Natural killer cell treated with Interleukin-12 subunit alpha and Interleukin-12 subunit beta and Interleukin-15 and Interleukin-18, amount 100 ng/mL, for 72 hours (primary cell): ENCODE data around the gene C1RL. TPM values are rescaled to one million over a fixed set of nuclear protein-coding genes. Genes with fewer than 3 reads are reported as not detected.

Source experiments
- ATAC-seq, 2 donors: fragments of 150-1000 bp; cut with Tn5 transposase in 1 of 2; sonication (Bioruptor Pico), chemical (Tn5 transposase) in 1 of 2; 2 replicates each; pipeline ENCODE4 v1.10.0; 2021
- DNase-seq: peaks from one replicate; pipeline ENCODE4 v3.0.0; 2022; ENCODE audit warnings: low spot score
- H3K27ac Mint-ChIP-seq, 2 donors: 1 replicate in 1 of 2; 2 replicates in 1 of 2; pipeline ENCODE4 v1.8.0; 2022; ENCODE audit warnings: mixed read lengths in 2 of 2, mild to moderate bottlenecking in 1 of 2, moderate library complexity in 1 of 2
- H3K27me3 Mint-ChIP-seq, 2 donors: 1 replicate in 1 of 2; 2 replicates in 1 of 2; pipeline ENCODE4 v1.8.0; 2022; ENCODE audit warnings: mixed read lengths in 2 of 2
- H3K36me3 Mint-ChIP-seq: one replicate; pipeline ENCODE4 v1.8.0; 2022; ENCODE audit warnings: mixed read lengths
- H3K4me1 Mint-ChIP-seq, 2 donors: 1 replicate in 1 of 2; 2 replicates in 1 of 2; pipeline ENCODE4 v1.8.0; 2022; ENCODE audit warnings: low read depth in 2 of 2, mixed read lengths in 2 of 2, mild to moderate bottlenecking in 1 of 2
- H3K4me3 Mint-ChIP-seq: one replicate; pipeline ENCODE4 v1.8.0; 2022; ENCODE audit warnings: mixed read lengths
- H3K9me3 Mint-ChIP-seq: 2 replicates; pipeline ENCODE4 v1.8.0; 2022; ENCODE audit warnings: mixed read lengths
- total RNA-seq, 2 donors: library from RNA; stranded (reverse); gene quantifications; one replicate each; pipeline ENCODE4 v1.2.3, GENCODE V29; 2022

C1RL gene
- total RNA-seq, 2 donors from 2014 or later: 24.8 to 29.1 TPM

DNA sequence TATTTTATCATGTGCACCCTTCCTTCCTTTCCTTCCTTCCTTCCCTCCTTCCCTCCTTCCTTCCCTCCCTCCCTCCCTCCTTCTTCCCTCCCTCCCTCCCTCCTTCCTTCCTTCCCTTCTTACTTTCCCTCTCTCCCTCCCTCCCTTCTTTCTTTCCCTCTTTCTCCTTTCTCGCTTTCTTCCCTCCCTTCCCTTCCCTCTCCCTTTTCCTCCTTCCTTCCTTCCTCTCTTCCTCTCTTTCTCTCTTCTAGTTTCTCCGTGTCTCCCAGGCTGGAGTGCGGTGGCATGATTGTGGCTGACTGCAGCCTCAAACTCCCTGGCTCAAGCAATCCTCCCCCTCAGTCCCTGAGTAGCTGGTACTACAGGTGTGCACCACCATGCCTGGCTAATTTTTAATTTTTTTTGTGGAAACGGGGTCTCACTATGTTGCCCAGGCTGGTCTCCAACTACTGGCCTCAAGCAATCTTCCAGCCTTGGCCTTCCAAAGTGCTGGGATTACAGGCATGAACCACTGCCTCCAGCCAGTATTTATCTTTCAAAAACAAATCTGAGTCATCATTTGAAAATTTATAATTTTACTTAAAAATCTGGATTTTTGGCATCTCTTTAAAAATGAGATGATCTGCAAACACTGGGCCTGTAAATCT is 7.8 kb downstream of the C1RL start:
- Mint-ChIP-seq H3K27me3 (no peaks in the 10 kb centered on the region), H3K27ac (no peak overlapping the region), H3K9me3 (peaks cover 5% of the 10 kb centered on the region), H3K36me3 (peaks cover 8% of the 10 kb centered on the region), H3K4me1 (peaks cover 15 to 21% of the 10 kb centered on the region in 2 donors), H3K4me3 (no peak overlapping the region)
- DNase-seq (no peak), ATAC-seq (no peak)

DNA sequence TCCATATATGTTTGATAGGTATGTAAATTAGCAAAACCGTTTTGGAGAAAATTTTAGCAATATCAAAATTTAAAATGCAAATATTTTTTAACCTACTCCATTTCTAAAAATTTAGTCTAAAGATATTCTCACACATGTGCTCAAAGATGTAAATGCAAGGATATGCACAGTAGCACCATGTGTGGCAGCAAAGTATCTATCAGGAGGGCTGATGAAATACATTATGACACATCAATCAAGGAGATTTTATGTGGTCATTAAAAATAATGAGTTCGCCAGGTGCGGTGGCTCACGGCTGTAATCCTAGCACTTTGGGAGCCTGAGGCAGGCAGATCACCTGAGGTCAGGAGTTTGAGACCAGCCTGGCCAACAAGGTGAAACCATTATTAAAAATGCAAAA is 8.8 kb downstream of the C1RL start:
- Mint-ChIP-seq H3K4me3 (no peak overlapping the region), H3K27ac (no peak overlapping the region), H3K27me3 (no peaks in the 10 kb centered on the region), H3K9me3 (no peaks in the 10 kb centered on the region), H3K4me1 (peaks cover 11 to 14% of the 10 kb centered on the region in 2 donors), H3K36me3 (no peaks in the 10 kb centered on the region)
- no peak for ATAC-seq
- no peak for DNase-seq

DNA sequence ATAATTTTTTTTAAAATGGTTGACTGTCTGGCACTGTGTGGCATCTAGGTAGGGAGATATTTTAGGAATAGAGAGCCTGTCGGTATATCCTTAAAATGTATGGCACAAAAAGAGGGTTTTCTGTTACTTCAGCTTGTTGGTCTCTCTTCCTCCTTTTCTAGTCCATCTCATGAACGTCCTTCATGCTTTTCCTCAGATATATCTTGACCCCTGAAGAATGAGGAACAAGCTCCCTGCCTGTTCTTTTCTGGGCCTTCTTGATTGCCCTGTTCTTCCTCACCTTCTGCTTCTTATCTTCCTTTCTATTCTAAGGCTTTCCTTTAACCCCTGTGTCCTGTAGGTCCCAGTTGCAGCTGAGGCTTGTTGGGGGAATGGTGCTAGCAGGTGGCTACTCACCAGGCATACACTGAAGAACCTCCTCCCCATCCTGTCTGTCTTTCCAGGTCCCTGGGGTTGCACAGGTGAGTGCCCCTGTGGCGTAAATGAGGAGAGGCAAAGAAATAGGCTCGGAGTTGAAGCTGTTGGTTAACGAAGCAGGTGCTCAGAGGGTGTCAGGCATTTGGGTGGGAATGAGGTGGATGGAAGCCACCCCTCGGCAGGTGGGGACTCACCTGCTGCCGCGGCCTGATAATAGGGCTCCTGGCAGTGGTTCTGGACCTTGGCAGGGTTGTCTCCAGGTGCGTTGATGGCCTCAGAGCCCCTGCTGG is 9.6 kb downstream of the C1RL start:
- no peak for ATAC-seq
- H3K4me3 Mint-ChIP-seq: no peak overlapping the region
- no peaks in the 10 kb centered on the region for H3K27me3 Mint-ChIP-seq
- H3K9me3 Mint-ChIP-seq: no peaks in the 10 kb centered on the region
- peaks cover 11 to 14% of the 10 kb centered on the region in 2 donors for H3K4me1 Mint-ChIP-seq
- H3K36me3 Mint-ChIP-seq: no peaks in the 10 kb centered on the region
- no peak overlapping the region for H3K27ac Mint-ChIP-seq
- DNase-seq: no peak

DNA sequence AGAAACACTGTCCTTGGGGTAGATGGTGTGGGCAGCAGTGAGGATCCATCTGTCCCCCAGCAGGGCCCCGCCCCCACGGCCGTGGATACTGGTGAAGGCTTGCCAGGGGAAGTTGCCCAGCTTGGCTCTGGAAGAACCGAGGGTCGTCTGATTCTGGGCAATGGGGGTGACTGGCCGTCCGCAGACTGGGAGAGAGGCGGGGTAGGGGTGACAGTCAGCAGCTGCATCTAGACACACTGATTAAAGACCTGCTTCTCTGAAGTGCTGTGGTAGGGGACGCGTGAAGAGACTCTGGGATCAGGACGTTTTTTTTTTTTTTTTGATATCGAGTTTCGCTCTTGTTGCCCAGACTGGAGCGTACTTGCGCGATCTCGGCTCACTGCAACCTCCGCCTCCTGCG is 12.0 kb downstream of the C1RL start:
- peaks cover 4 to 5% of the 10 kb centered on the region in 2 donors for H3K4me1 Mint-ChIP-seq
- H3K4me3 Mint-ChIP-seq: no peak overlapping the region
- DNase-seq (no peak), ATAC-seq (peak in 1 of 2 donors; percentile 20)
- H3K27ac Mint-ChIP-seq: no peak overlapping the region
- no peaks in the 10 kb centered on the region for H3K9me3 Mint-ChIP-seq
- H3K27me3 Mint-ChIP-seq: no peaks in the 10 kb centered on the region
- H3K36me3 Mint-ChIP-seq: no peaks in the 10 kb centered on the region

DNA sequence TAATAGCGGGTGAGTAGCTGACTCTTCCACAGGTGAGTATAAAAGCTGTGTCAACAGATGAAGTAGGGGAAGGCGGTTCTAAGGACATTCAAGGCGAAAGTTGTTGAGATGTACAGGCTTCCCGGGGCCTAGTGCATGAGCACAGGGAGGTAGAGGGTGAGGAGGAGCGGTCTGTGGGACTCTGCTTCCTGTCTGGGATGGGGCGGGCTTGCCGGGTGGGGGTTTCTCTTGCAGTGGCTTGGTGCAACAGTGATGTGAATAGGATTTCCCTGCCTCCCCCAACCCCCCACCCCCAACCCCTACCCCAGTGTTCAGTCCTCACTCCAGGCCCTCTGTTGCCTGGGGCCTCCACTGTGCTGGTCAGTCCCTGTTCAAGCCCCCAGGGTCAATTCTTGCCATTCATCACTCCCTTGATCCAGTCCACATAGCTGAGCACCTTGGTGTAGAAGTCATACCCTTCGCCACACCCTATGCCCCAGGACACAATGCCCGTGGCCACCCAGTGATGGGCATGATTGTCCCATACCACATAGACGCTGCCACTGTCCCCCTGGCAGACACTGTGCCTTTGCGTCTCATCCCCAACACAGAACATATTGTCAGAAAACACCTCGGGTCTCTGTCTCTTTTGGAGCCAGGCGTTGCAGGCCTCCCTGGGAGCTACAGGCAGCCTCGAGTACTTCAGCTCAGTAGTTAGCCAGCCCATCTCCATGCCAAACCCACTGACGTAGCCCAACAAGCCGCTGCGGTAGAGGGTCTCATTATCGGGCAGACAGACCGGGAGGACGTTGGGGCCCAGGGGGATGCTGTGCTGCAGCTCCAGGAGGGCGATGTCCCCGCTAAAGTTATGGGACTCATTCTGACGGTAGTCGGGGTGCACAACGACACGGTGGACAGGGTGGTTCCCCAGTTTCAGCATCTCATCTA is 12.7 kb downstream of the C1RL start:
- H3K36me3 Mint-ChIP-seq: no peaks in the 10 kb centered on the region
- H3K27ac Mint-ChIP-seq: no peak overlapping the region
- no peak for ATAC-seq
- H3K4me1 Mint-ChIP-seq: peaks cover 5% of the 10 kb centered on the region in 2 donors
- no peaks in the 10 kb centered on the region for H3K9me3 Mint-ChIP-seq
- no peak overlapping the region for H3K4me3 Mint-ChIP-seq
- no peaks in the 10 kb centered on the region for H3K27me3 Mint-ChIP-seq
- DNase-seq: no peak

DNA sequence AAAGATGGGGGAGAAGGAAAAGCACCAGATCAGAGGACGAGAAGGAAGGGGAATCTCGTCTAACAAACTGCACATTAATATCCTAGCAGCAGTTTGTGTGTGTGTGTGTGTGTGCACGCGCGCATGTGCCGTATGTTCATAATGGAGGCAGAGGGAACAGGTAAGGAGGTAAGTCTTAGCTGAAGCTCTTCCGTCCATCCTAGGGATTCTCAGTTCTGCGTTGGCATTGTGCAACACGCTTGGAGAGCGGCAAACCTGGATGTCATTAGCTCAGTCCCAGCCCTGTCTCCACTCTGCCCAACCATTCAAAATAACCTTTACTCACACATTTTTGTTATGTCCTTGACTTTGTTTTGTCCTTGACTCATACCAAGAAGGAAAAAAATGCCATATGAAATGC is 15.1 kb downstream of the C1RL start:
- no peak for ATAC-seq
- Mint-ChIP-seq H3K4me1 (peaks cover 5% of the 10 kb centered on the region in 2 donors), H3K27ac (no peak overlapping the region), H3K36me3 (no peaks in the 10 kb centered on the region), H3K4me3 (no peak overlapping the region), H3K27me3 (no peaks in the 10 kb centered on the region), H3K9me3 (no peaks in the 10 kb centered on the region)
- DNase-seq: no peak

DNA sequence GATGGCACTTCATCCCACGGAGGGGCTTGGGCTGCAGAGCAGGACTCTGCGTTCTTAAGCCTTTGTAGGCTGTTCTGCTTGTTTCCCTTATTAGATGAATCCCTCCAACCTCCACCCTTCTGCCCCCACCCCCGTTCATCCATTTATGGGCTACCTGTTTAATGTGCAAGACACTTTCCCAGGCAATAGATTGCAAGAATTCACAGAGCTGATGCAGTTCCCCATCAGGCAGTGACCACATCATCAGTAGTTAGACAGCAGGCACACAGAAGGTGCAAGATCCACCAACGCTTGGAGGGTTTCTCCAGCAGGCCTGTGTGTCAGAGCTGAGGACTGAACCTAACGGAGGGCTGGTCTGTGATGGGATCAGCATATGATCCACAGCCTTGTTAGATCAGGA is 15.5 kb downstream of the C1RL start:
- H3K9me3 Mint-ChIP-seq: no peaks in the 10 kb centered on the region

DNA sequence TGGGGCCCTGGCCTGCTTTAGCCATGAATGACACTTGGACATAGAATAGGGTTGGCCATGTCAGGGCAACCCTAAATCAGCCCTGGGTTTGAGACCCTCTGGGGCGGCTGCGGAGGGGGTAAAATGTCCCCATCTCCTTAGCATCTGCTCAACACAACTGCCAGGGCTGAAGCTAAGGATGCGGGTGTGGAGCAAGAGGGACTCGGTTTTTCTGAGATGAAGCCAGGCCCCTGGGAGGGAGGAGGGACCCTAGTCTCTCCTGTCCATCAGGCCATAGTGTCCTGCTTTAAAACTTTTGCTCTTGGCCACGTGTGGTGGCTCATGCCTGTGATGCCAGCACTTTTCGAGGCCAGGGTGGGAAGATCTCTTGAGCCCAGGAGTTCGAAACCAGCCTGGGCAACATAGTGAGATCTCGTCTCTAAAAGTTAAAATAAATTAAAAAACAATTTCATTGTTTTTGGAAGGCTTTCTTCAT is 16.0 kb downstream of the C1RL start:
- Mint-ChIP-seq H3K27ac (no peak overlapping the region), H3K36me3 (no peaks in the 10 kb centered on the region), H3K4me1 (peaks cover 5% of the 10 kb centered on the region in 2 donors), H3K9me3 (no peaks in the 10 kb centered on the region), H3K27me3 (no peaks in the 10 kb centered on the region), H3K4me3 (no peak overlapping the region)
- peak in 1 of 2 donors; percentile 17 for ATAC-seq
- DNase-seq: no peak

More for the DNA sequence above, 15.5 kb downstream of the C1RL start:
- Mint-ChIP-seq H3K27me3 (no peaks in the 10 kb centered on the region), H3K36me3 (no peaks in the 10 kb centered on the region), H3K27ac (no peak overlapping the region), H3K4me3 (no peak overlapping the region), H3K4me1 (peaks cover 5% of the 10 kb centered on the region in 2 donors)
- ATAC-seq (no peak), DNase-seq (no peak)

DNA sequence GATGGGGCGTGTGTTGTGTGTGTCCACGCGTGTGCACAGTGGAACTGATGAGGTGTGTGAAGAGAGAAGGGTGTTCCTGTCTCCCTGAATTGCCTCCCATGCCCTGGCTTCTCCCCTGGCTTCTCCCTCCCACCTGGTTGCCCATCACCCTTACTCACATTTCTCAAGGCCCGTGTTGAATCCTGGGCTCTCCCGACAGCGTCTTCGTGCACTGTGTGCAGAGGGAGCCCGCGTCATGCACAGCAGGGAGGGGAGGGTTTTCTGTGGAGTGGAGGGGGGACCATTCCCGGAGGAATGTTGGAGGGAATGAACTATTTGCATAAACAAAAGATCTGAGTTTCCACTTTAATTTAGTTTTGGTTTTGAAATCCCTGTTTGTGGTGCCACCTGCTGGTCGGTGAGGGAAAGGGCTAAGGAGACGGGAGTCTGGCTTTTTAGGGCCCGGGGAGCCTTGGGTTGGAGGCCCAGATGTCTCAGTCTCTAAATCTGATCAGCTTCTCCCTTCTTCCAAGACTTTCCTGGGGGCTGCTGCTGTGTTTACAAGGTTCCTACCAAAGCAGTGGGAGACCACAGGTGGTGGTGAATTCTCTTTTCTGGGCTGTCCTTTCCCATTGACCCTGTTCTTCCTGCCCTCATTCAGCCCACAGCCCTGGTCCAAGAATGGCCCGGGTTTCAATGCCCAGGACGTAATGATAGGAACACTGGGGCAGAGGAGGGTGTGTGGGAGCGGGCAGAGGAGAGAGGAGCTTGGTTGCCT is 16.6 kb downstream of the C1RL start, which contains the start of gene C1R:
C1R (minus strand) TSS at position 217 of the 757 bp plus-strand sequence; CDS start at position 160, 57 bp downstream.
- peak within 1 kb of the TSS; percentile 75 for H3K4me3 Mint-ChIP-seq

DNA sequence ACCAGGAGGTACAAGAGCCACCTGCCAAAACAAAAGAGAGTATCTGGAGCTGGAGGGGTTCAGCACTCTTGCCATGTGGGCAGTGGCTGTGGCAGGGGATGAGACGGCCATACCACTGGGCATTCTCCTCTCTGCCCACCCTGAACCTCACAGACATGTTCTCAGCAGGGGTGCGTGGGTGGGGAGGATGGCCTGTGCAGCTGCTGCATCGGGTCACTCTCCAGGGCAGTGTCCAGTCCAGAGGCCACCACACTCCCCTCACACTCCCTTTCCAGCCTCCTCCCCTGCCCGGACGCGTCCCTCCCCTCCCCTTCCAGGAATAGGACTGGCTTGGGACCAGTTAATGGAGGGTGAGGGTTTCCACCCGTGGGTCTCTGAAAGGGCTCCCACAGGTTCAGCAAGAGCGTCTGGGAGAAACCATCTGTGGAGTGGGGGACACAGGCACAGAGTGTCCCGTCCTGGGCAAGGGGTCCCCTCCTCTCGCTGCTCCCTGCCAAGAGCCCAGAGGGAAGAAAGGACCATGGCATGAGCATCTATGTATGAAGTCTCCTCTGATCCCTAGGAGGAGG is 17.3 kb downstream of the C1RL start:
- H3K4me3 Mint-ChIP-seq: peak overlapping the region; percentile 75
- H3K36me3 Mint-ChIP-seq: no peaks in the 10 kb centered on the region
- peaks cover 5% of the 10 kb centered on the region in 2 donors for H3K4me1 Mint-ChIP-seq
- no peaks in the 10 kb centered on the region for H3K9me3 Mint-ChIP-seq
- DNase-seq (no peak), ATAC-seq (no peak)
- H3K27ac Mint-ChIP-seq: peak overlapping the region in 1 of 2 donors; percentile 75
- H3K27me3 Mint-ChIP-seq: no peaks in the 10 kb centered on the region

More for the DNA sequence above, 16.6 kb downstream of the C1RL start, which contains the start of gene C1R:
- H3K27me3 Mint-ChIP-seq: no peaks in the 10 kb centered on the region
- no peaks in the 10 kb centered on the region for H3K9me3 Mint-ChIP-seq
- peaks cover 5% of the 10 kb centered on the region in 2 donors for H3K4me1 Mint-ChIP-seq
- H3K27ac Mint-ChIP-seq: peak within 1 kb of the TSS in 1 of 2 donors; percentile 75
- no peaks in the 10 kb centered on the region for H3K36me3 Mint-ChIP-seq
- peak; percentile 55 to 66 for ATAC-seq
- peak; percentile 70 for DNase-seq

DNA sequence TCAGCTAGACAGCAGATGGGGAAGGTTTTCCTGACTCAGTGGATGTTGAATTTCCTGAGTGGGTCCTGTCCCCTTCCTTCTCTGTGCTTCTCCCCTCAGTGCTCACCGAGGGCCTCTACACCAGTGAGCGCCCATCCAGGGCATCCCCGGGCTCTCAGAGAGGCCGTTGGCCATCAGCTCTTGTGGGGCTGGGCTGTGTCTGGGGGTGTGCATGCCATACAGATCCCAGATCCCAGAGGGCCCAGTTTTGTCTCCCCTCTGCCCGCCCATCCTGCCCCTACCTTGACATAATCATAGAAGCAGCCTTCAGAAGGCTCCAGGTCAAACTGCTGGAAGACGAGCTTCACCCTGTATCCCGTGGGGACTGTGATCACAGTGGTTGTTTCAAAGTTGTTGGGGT is 17.8 kb downstream of the C1RL start:
- Mint-ChIP-seq H3K27ac (no peak overlapping the region), H3K27me3 (no peaks in the 10 kb centered on the region), H3K4me3 (peak overlapping the region; percentile 15), H3K9me3 (no peaks in the 10 kb centered on the region), H3K36me3 (no peaks in the 10 kb centered on the region), H3K4me1 (peaks cover 5% of the 10 kb centered on the region in 2 donors)
- DNase-seq: no peak
- no peak for ATAC-seq

DNA sequence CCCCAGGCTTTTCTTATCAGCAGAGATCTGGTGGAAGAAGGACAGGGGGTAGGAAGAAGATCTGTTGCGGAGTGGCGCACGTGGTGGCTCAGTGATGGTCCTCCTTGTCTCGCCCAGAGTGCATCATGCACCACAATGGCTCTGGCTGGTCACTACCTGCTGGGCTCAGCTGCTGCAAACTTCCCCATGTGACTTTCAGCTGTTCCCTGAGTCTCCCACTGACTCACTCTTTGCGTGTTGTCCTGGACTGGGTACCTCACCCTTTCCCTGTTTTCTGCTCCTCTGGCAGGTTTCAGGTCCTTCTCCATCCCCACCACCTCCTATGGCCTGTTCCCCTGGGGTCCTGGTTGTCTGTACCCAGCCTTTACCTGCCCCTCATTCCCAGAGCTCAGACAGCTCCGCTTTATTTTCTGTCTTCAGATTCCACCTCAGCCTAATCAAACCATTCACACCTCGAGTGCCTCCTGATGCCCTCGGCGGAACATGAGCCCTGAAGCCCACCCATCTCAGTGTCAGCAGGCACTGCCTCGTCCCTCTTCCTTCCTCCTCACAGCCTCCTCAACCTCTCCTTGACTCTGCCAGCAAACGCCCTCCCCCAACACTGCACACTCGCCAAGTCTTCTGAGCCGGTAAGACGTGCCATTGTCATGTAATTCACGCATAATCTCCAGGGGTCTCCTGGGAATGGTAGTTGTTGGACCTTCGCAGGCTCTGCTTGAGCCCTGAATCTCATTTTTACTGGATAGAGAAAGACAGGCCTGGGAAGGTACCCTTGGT is 18.6 kb downstream of the C1RL start:
- peaks cover 5% of the 10 kb centered on the region in 2 donors for H3K4me1 Mint-ChIP-seq
- H3K36me3 Mint-ChIP-seq: no peaks in the 10 kb centered on the region
- ATAC-seq (no peak), DNase-seq (no peak)
- no peak overlapping the region for H3K4me3 Mint-ChIP-seq
- no peaks in the 10 kb centered on the region for H3K27me3 Mint-ChIP-seq
- no peak overlapping the region for H3K27ac Mint-ChIP-seq
- no peaks in the 10 kb centered on the region for H3K9me3 Mint-ChIP-seq
